Lower lobe of right lung (tissue), 2 donors: ENCODE measurements around the gene ICOSLG. TPM values are rescaled to one million over a fixed set of nuclear protein-coding genes. Genes with fewer than 3 reads are reported as not detected.

Experiments
- ATAC-seq, 2 donors: fragments of 200-7000 bp; cut with Tn5 transposase; one replicate each; pipeline ENCODE4 v1.9.1; 2020 to 2022; ENCODE audit warnings: mild to moderate bottlenecking in 2 of 2, moderate library complexity in 2 of 2
- DNase-seq: peaks from one replicate; pipeline ENCODE4 v3.0.0-alpha.2; 2020
- H3K27ac ChIP-seq: fragments of 200-600 bp; one replicate; pipeline ENCODE4 v1.8.0; 2022
- H3K27me3 ChIP-seq: fragments of 200-600 bp; one replicate; pipeline ENCODE4 v1.8.0; 2022; ENCODE audit warnings: low read depth
- H3K36me3 ChIP-seq: fragments of 200-600 bp; one replicate; pipeline ENCODE4 v1.8.0; 2022; ENCODE audit warnings: mild to moderate bottlenecking
- H3K4me1 ChIP-seq: fragments of 200-600 bp; one replicate; pipeline ENCODE4 v1.8.0; 2022
- H3K4me3 ChIP-seq: fragments of 200-600 bp; one replicate; pipeline ENCODE4 v1.8.0; 2022; ENCODE audit warnings: mild to moderate bottlenecking
- H3K9me3 ChIP-seq: fragments of 200-600 bp; one replicate; pipeline ENCODE4 v1.8.0; 2022
- intact Hi-C: fragments of 100-400 bp; cut with DNase I; formaldehyde crosslinking; loops from one replicate; pipeline ENCODE4 v1.11.0; 2022
- total RNA-seq: library from RNA; stranded (reverse); fragmentation: NEBNext Ultra II Directional; extraction: Animal tissue kit (Norgen Biotek cat#: 25700); gene quantifications from one replicate; pipeline ENCODE4 v1.2.1, GENCODE V29; 2021
- TF ChIP-seq, protein P1 (sequence below): fragments of 200-600 bp; IDR thresholded peaks from one replicate; pipeline ENCODE4 v1.8.0; 2022; ENCODE audit warnings: antibody characterized with exemption, mild to moderate bottlenecking
- donor health status: DM: no; HTN: yes; CAD: no; lungs with severe emphysema.

The ICOSLG gene
- total RNA-seq, 1 donor from 2014 or later, result 11.6 TPM

DNA sequence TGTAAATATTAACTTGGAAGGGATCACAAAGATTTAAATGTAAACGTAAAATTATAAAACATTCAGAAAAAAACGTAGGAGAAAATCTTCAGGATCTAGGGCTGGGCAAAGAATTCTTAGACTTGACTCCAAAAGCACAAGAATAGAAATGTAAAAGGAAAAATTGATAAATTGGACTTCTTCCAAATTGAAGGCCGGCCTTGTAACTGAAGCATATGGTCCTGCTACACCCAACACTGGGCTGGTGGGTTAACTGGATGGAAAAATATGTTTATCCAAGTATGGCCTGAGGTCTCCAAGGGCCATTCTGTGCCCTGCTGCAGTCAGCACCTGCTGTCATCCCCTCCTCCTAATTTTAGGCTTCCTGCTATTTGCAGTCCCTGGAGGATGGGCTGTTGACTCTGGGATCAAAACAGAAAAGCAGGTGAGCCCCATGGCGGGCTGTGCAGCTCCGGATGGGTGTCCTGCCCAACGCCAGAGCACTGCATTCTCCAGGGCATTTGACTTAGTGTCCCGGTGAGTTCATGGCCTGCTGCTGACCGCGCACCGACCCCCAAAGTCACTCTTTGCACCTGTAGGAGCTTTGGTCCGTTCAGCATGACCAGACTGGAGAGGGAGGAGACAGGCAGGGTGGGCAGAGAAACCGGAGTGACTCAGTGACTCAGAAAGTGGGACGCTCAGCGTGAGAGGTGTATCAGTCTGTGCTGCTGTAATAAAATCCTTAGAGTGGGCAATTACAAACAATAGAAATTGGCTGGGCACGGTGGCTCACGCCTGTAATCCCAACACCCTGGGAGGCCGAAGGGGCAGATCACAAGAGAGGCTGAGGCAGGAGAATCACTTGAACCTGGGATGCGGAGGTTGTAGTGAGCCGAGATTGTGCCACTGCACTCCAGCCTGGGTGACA, 38.9 kb upstream of the ICOSLG start:
- H3K9me3 ChIP-seq, result no peaks in the 10 kb centered on the region
- intact Hi-C loops, result no loop called here
- peaks cover 5% of the 10 kb centered on the region for H3K27me3 ChIP-seq
- DNase-seq (no peak), ATAC-seq (no peak)
- TF ChIP-seq, protein P1, sequence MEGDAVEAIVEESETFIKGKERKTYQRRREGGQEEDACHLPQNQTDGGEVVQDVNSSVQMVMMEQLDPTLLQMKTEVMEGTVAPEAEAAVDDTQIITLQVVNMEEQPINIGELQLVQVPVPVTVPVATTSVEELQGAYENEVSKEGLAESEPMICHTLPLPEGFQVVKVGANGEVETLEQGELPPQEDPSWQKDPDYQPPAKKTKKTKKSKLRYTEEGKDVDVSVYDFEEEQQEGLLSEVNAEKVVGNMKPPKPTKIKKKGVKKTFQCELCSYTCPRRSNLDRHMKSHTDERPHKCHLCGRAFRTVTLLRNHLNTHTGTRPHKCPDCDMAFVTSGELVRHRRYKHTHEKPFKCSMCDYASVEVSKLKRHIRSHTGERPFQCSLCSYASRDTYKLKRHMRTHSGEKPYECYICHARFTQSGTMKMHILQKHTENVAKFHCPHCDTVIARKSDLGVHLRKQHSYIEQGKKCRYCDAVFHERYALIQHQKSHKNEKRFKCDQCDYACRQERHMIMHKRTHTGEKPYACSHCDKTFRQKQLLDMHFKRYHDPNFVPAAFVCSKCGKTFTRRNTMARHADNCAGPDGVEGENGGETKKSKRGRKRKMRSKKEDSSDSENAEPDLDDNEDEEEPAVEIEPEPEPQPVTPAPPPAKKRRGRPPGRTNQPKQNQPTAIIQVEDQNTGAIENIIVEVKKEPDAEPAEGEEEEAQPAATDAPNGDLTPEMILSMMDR, result no peak
- H3K4me3 ChIP-seq, result no peak overlapping the region
- no peaks in the 10 kb centered on the region for H3K36me3 ChIP-seq
- no peaks in the 10 kb centered on the region for H3K4me1 ChIP-seq
- H3K27ac ChIP-seq, result no peak overlapping the region

DNA sequence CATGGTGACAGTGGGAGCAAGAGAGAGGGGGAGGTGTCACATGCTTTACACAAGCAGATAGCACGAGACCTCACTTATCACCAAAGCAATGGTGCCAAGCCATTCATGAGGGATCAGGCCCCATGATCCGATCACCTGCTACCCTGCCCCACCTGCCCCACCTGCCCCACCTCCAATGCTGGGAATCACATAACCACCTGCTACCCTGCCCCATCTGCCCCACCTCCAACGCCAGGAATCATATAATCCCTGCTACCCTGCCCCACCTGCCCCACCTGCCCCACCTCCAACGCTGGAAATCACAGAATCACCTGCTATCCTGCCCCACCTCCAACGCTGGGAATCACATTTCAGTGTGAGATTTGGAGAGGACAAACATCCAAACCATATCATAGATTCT, 34.3 kb upstream of the ICOSLG start:
- no peaks in the 10 kb centered on the region for H3K36me3 ChIP-seq
- no peaks in the 10 kb centered on the region for H3K9me3 ChIP-seq
- no peak overlapping the region for H3K4me3 ChIP-seq
- intact Hi-C loops, result no loop called here
- no peak overlapping the region for H3K27ac ChIP-seq
- DNase-seq (no peak), ATAC-seq (no peak)
- H3K27me3 ChIP-seq, result no peaks in the 10 kb centered on the region
- no peaks in the 10 kb centered on the region for H3K4me1 ChIP-seq
- TF ChIP-seq, protein P1, result no peak

DNA sequence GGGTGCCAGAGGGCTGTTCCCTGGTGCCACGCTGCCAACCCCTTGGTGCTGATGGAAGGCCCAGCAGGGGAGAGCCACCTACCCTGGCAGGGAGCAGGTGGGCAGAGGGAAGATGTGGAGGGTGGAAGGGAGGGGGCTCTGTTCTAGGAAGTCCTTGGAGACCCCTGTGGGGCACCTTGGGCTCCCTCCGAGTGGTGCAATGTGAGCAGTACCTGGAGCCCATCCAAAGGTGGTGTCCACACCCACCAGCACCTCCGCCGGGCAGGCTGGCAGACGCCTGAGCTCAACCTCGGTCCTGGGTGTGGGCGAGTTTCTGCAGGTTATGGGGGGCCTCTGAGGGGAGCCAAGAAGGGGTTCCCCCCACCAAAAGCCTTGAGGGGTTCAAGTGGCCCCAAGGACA, 32.3 kb upstream of the ICOSLG start:
- no peaks in the 10 kb centered on the region for H3K4me1 ChIP-seq
- TF ChIP-seq, protein P1, result no peak
- intact Hi-C loops, result no loop called here
- H3K27me3 ChIP-seq, result no peaks in the 10 kb centered on the region
- no peaks in the 10 kb centered on the region for H3K9me3 ChIP-seq
- no peak overlapping the region for H3K4me3 ChIP-seq
- no peak overlapping the region for H3K27ac ChIP-seq
- H3K36me3 ChIP-seq, result no peaks in the 10 kb centered on the region
- DNase-seq, result no peak
- ATAC-seq, result peak in 1 of 2 donors; percentile 30

DNA sequence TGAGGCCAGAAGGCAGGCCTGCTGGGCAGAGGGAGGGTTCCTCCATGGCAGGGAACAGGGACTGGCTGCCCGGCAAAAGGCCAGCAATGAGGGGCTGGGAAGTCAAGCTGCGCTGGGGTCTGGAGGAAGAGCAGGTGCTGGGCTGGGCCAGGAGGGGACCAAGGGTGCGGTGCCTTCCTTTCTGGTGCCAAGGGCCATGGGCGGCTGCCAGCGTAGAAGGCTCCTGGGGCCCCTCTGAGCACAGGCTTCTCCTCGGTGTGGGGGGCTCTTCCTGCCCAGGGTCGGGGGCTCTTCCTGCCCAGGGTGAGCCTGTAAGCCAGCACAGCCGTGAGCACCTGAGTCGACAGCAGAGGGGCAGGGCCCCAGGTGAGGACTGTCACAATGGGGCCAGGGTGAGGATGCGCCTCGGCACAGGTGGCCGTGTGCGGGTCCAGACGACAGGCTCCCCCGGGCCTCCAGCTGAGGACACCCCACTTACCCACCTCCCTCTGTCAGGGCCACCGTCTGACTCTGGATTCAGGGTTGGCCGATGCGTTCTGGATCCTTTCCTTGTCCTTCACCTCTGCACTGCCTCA, 31.6 kb upstream of the ICOSLG start:
- Histone ChIP-seq H3K36me3 (no peaks in the 10 kb centered on the region), H3K27me3 (no peaks in the 10 kb centered on the region), H3K4me1 (no peaks in the 10 kb centered on the region), H3K27ac (no peak overlapping the region), H3K4me3 (no peak overlapping the region), H3K9me3 (no peaks in the 10 kb centered on the region)
- TF ChIP-seq, protein P1, result no peak
- intact Hi-C loops, result no loop called here
- ATAC-seq (peak in 1 of 2 donors; percentile 11), DNase-seq (no peak)

DNA sequence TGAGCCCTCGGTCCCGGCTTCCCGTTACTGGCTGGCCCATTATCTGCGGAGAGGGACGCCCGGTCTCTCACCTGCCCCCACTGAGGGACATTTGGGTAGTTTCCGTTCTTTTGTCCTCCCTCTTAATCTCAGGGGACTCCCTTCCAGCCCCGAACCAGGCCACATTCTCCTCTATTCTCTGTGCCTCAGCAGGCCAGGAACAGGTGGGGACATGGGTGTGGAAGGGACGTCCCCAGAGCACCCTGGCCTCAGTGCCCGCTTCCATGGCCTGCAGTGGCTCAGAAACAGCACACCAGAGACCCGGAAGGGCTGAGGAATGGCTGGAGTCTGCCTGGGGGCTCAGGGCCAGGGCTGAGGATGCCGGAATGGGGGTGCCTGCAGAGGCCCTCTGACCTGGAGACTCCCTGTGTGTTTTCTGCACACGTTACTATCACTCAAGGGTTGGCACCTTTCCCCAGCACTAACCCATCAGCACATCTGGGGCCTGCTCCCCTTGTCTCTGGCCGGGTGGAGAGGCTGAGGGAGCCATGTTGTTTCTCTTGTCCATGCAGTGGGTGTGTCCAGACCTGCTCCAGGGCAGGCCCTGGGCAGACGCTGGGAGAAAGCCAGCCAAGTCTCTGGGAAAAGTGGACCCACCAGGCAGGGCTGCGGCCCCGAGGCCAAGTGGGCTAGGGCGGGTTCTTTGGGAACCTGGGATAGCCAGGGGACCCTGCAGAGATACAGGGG, 31.0 kb upstream of the ICOSLG start:
- TF ChIP-seq, protein P1, result no peak
- ATAC-seq (no peak), DNase-seq (no peak)
- H3K27me3 ChIP-seq, result no peaks in the 10 kb centered on the region
- intact Hi-C loops, result no loop called here
- H3K9me3 ChIP-seq, result no peaks in the 10 kb centered on the region
- no peaks in the 10 kb centered on the region for H3K36me3 ChIP-seq
- H3K4me3 ChIP-seq, result no peak overlapping the region
- H3K27ac ChIP-seq, result no peak overlapping the region
- no peaks in the 10 kb centered on the region for H3K4me1 ChIP-seq
